ENCODE results near the gene HTR2A. TPM values are rescaled to one million over a fixed set of nuclear protein-coding genes. Genes with fewer than 3 reads are reported as not detected.

Gene HTR2A
- total RNA-seq, 1 experiment from 2014 or later, result not detected

GRCh38 chr13:46895381-46895780, 1.5 kb downstream of the HTR2A start:
- H3K4me3 ChIP-seq (ENCODE audit: low read depth in 2 of 2, low read length in 2 of 2), result no peak overlapping the region; a peak in 1 of 4 replicates
- ATAC-seq, result no peak
- ChIA-PET CTCF (interaction anchor here (0.6 to 0.7 kb wide), 2 partner anchors 439 to 1605 kb away, joined by 3 to 5 read pairs; no protein-coding TSS in a partner anchor), POLR2A (no interaction called here)
- no peaks in the 10 kb centered on the region for H3K36me3 ChIP-seq (ENCODE audit: control insufficient read depth, insufficient read depth, low read length)
- in situ Hi-C loops (cut with HindIII; ENCODE audit: low pct_unique_long_range_greater_than_20kb, low sequenced_read_pairs) (no loop called here), intact Hi-C loops (cut with micrococcal nuclease; ENCODE audit: unreplicated experiment) (no loop called here)
- H3K4me1 ChIP-seq (ENCODE audit: control insufficient read depth, insufficient read depth, low read length), result no peaks in the 10 kb centered on the region; the same call in 1 of the 2 replicates
- TF ChIP-seq, protein P1, sequence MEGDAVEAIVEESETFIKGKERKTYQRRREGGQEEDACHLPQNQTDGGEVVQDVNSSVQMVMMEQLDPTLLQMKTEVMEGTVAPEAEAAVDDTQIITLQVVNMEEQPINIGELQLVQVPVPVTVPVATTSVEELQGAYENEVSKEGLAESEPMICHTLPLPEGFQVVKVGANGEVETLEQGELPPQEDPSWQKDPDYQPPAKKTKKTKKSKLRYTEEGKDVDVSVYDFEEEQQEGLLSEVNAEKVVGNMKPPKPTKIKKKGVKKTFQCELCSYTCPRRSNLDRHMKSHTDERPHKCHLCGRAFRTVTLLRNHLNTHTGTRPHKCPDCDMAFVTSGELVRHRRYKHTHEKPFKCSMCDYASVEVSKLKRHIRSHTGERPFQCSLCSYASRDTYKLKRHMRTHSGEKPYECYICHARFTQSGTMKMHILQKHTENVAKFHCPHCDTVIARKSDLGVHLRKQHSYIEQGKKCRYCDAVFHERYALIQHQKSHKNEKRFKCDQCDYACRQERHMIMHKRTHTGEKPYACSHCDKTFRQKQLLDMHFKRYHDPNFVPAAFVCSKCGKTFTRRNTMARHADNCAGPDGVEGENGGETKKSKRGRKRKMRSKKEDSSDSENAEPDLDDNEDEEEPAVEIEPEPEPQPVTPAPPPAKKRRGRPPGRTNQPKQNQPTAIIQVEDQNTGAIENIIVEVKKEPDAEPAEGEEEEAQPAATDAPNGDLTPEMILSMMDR (IDR thresholded peaks at IDR 0.05), result no peak
- TF ChIP-seq POLR2AphosphoS5 (IDR thresholded peaks at IDR 0.05; ENCODE audit: low read depth, low read length), result no peak
- H3K27ac ChIP-seq (ENCODE audit: low read length), result no peak overlapping the region
- BruUV-seq (replicated peaks), result no TSS peak
- DNase-seq (ENCODE audit: low read depth, low spot score), result no peak
- H3K27me3 ChIP-seq (ENCODE audit: control insufficient read depth, insufficient read depth, low read length), result peaks cover 9% of the 10 kb centered on the region
- H3K9me3 ChIP-seq (ENCODE audit: control insufficient read depth, insufficient read depth, low read depth, low read length), result no peaks in the 10 kb centered on the region

- DNase-seq (ENCODE audit: low read depth, low spot score), result no peak
- ATAC-seq, result 0 out of 2 replicates have a peak, but pooled peaks have one; percentile 23
- Histone ChIP-seq H3K36me3 (ENCODE audit: control insufficient read depth, insufficient read depth, low read length) (no peaks in the 10 kb centered on the region), H3K9me3 (ENCODE audit: control insufficient read depth, insufficient read depth, low read depth, low read length) (no peaks in the 10 kb centered on the region), H3K27ac (ENCODE audit: low read length) (no peak overlapping the region), H3K27me3 (ENCODE audit: control insufficient read depth, insufficient read depth, low read length) (peaks cover 9% of the 10 kb centered on the region), H3K4me3 (ENCODE audit: low read depth in 2 of 2, low read length in 2 of 2) (peak overlapping the region; percentile 42 to 56; a peak in 3 of 4 replicates), H3K4me1 (ENCODE audit: control insufficient read depth, insufficient read depth, low read length) (no peaks in the 10 kb centered on the region; the same call in 1 of the 2 replicates)
- BruUV-seq (replicated peaks), result no TSS peak
- intact Hi-C loops (cut with micrococcal nuclease; ENCODE audit: unreplicated experiment) (no loop called here), in situ Hi-C loops (cut with HindIII; ENCODE audit: low pct_unique_long_range_greater_than_20kb, low sequenced_read_pairs) (no loop called here)
- ChIA-PET POLR2A (no interaction called here), CTCF (interaction anchor here (0.5 kb wide), 1 partner anchor 90 kb away, joined by 3 read pairs; no protein-coding TSS in a partner anchor)
- TF ChIP-seq POLR2AphosphoS5 (IDR thresholded peaks at IDR 0.05; ENCODE audit: low read depth, low read length), result no peak
- TF ChIP-seq, protein P2, sequence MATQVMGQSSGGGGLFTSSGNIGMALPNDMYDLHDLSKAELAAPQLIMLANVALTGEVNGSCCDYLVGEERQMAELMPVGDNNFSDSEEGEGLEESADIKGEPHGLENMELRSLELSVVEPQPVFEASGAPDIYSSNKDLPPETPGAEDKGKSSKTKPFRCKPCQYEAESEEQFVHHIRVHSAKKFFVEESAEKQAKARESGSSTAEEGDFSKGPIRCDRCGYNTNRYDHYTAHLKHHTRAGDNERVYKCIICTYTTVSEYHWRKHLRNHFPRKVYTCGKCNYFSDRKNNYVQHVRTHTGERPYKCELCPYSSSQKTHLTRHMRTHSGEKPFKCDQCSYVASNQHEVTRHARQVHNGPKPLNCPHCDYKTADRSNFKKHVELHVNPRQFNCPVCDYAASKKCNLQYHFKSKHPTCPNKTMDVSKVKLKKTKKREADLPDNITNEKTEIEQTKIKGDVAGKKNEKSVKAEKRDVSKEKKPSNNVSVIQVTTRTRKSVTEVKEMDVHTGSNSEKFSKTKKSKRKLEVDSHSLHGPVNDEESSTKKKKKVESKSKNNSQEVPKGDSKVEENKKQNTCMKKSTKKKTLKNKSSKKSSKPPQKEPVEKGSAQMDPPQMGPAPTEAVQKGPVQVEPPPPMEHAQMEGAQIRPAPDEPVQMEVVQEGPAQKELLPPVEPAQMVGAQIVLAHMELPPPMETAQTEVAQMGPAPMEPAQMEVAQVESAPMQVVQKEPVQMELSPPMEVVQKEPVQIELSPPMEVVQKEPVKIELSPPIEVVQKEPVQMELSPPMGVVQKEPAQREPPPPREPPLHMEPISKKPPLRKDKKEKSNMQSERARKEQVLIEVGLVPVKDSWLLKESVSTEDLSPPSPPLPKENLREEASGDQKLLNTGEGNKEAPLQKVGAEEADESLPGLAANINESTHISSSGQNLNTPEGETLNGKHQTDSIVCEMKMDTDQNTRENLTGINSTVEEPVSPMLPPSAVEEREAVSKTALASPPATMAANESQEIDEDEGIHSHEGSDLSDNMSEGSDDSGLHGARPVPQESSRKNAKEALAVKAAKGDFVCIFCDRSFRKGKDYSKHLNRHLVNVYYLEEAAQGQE (IDR thresholded peaks at IDR 0.05; ENCODE audit: insufficient read depth in 1 of 2, low read depth in 2 of 2, low read length in 1 of 2), result no peak
- TF ChIP-seq, protein P1 (IDR thresholded peaks at IDR 0.05), result no peak
- TF ChIP-seq SIN3A (IDR thresholded peaks at IDR 0.05; ENCODE audit: borderline replicate concordance, insufficient read depth, low read depth, low read length), result no peak
- no peak for TF ChIP-seq TCF7L2 (IDR thresholded peaks at IDR 0.05; ENCODE audit: low read depth, low read length)
These were observed 2.3 kb downstream of the HTR2A start for GRCh38 chr13:46894568-46894967.
